HG02623 (cell line): ENCODE data around the gene ABLIM1.

Experiments
- ATAC-seq: cut with Tn5 transposase; IDR thresholded peaks from one replicate; pipeline ENCODE4 v1.9.1; 2021; ENCODE audit warnings: moderate library complexity; ENCODE audit not compliant: unreplicated experiment

ABLIM1 gene

GRCh38 chr10:114550756-114551635 is 107.1 kb downstream of the ABLIM1 start:
- ATAC-seq: no peak

- no peak for ATAC-seq
Observed at GRCh38 chr10:114548662-114549061, 109.4 kb downstream of the ABLIM1 start.

GRCh38 chr10:114547514-114547913 is 110.6 kb downstream of the ABLIM1 start:
- ATAC-seq: no peak

GRCh38 chr10:114547056-114547455 is 111.0 kb downstream of the ABLIM1 start:
- no peak for ATAC-seq

- no peak for ATAC-seq
Observed at GRCh38 chr10:114545819-114546218, 112.3 kb downstream of the ABLIM1 start.

GRCh38 chr10:114545071-114545470 is 113.0 kb downstream of the ABLIM1 start:
- no peak for ATAC-seq

- peak; percentile 97 for ATAC-seq
Observed at GRCh38 chr10:114544045-114544659, 113.9 kb downstream of the ABLIM1 start.

GRCh38 chr10:114543456-114543855 is 114.6 kb downstream of the ABLIM1 start:
- no peak for ATAC-seq

GRCh38 chr10:114542373-114542772 is 115.7 kb downstream of the ABLIM1 start:
- no peak for ATAC-seq

GRCh38 chr10:114541797-114542160 is 116.3 kb downstream of the ABLIM1 start:
- no peak for ATAC-seq

GRCh38 chr10:114541081-114541796 is 116.8 kb downstream of the ABLIM1 start:
- no peak for ATAC-seq

- ATAC-seq: no peak
Observed at GRCh38 chr10:114540236-114540635, 117.8 kb downstream of the ABLIM1 start.

- ATAC-seq: no peak
Observed at GRCh38 chr10:114539623-114540022, 118.5 kb downstream of the ABLIM1 start.

GRCh38 chr10:114538181-114538906 is 119.7 kb downstream of the ABLIM1 start:
- no peak for ATAC-seq

- ATAC-seq: no peak
Observed at GRCh38 chr10:114537736-114538135, 120.3 kb downstream of the ABLIM1 start.

- ATAC-seq: no peak
Observed at GRCh38 chr10:114534571-114534981, 123.5 kb downstream of the ABLIM1 start.

GRCh38 chr10:114532226-114532625 is 125.8 kb downstream of the ABLIM1 start:
- no peak for ATAC-seq

- ATAC-seq: peak; percentile 96
Observed at GRCh38 chr10:114526504-114527238, 131.4 kb downstream of the ABLIM1 start.

GRCh38 chr10:114526126-114526503 is 132.0 kb downstream of the ABLIM1 start:
- ATAC-seq: peak; percentile 34

GRCh38 chr10:114525368-114525949 is 132.6 kb downstream of the ABLIM1 start:
- no peak for ATAC-seq
